ENCODE data around the gene RASSF8. TPM values are rescaled to one million over a fixed set of nuclear protein-coding genes. Genes with fewer than 3 reads are reported as not detected.
"Not testable (repeated sequence)": the region's sequence is repeated elsewhere in the genome, so short reads cannot be mapped to it uniquely, and the experiment has no call there.

The RASSF8 gene
- total and polyA plus RNA-seq, 2 experiments from 2014 or later: 11.5 to 30.6 TPM

DNA sequence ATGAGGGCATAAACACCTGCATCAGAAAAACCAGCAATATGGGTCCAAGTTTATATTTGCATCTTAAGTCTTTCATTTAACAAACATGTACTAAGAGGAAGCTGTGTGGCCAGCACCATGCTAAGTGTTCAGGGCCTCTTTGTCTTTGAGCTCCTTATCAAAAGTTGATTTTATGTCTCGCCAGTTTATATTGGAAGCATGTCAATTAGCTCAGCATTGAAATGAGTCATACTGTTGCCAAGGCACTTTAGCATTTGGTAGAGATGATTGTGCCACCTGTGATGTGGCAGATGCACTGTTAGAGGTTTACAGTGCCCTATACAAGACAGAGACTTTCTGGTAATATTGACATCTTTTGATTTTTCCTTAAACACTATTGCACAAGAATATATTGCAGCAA lies 97.9 kb downstream of the RASSF8 start:
- Histone ChIP-seq H3F3A (replicated peaks; ENCODE audit: low read depth) (no peaks in the 10 kb centered on the region), H3K36me3 (ENCODE audit: insufficient read depth) (no peaks in the 10 kb centered on the region), H4K20me1 (replicated peaks; ENCODE audit: insufficient read depth) (no peaks in the 10 kb centered on the region), H2AFZ (no peak overlapping the region), H3K9me2 (ENCODE audit: insufficient read depth) (no peaks in the 10 kb centered on the region), H3K4me1 (ENCODE audit: insufficient read depth) (peaks cover 4% of the 10 kb centered on the region), H3K79me2 (replicated peaks; ENCODE audit: insufficient read depth) (peaks cover 17% of the 10 kb centered on the region; the same call in 1 of the 2 replicates), H3K27me3 (ENCODE audit: insufficient read depth) (no peaks in the 10 kb centered on the region), H3K4me2 (no peak overlapping the region), H3K4me3 (no peak overlapping the region), H3K27ac (ENCODE audit: low read depth) (no peak overlapping the region)
- Mint-ChIP-seq H3K4me3 (no peak overlapping the region), H3K27ac (no peak overlapping the region), H3K36me3 (ENCODE audit: low read depth) (peaks cover 12% of the 10 kb centered on the region), H3K9me3 (no peaks in the 10 kb centered on the region), H3K27me3 (ENCODE audit: insufficient read depth, low read depth, poor library complexity) (no peaks in the 10 kb centered on the region), H3K4me1 (peaks cover 7% of the 10 kb centered on the region; the same call in 2 of the 3 replicates)
- DNase-seq (ENCODE audit: low spot score) (no peak), ATAC-seq (no peak)
- TF ChIP-seq, protein P1, sequence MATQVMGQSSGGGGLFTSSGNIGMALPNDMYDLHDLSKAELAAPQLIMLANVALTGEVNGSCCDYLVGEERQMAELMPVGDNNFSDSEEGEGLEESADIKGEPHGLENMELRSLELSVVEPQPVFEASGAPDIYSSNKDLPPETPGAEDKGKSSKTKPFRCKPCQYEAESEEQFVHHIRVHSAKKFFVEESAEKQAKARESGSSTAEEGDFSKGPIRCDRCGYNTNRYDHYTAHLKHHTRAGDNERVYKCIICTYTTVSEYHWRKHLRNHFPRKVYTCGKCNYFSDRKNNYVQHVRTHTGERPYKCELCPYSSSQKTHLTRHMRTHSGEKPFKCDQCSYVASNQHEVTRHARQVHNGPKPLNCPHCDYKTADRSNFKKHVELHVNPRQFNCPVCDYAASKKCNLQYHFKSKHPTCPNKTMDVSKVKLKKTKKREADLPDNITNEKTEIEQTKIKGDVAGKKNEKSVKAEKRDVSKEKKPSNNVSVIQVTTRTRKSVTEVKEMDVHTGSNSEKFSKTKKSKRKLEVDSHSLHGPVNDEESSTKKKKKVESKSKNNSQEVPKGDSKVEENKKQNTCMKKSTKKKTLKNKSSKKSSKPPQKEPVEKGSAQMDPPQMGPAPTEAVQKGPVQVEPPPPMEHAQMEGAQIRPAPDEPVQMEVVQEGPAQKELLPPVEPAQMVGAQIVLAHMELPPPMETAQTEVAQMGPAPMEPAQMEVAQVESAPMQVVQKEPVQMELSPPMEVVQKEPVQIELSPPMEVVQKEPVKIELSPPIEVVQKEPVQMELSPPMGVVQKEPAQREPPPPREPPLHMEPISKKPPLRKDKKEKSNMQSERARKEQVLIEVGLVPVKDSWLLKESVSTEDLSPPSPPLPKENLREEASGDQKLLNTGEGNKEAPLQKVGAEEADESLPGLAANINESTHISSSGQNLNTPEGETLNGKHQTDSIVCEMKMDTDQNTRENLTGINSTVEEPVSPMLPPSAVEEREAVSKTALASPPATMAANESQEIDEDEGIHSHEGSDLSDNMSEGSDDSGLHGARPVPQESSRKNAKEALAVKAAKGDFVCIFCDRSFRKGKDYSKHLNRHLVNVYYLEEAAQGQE (IDR thresholded peaks at IDR 0.05; ENCODE audit: unreplicated experiment): no peak
- no peak for TF ChIP-seq EZH2phosphoT487 (IDR thresholded peaks at IDR 0.05; ENCODE audit: unreplicated experiment)

DNA sequence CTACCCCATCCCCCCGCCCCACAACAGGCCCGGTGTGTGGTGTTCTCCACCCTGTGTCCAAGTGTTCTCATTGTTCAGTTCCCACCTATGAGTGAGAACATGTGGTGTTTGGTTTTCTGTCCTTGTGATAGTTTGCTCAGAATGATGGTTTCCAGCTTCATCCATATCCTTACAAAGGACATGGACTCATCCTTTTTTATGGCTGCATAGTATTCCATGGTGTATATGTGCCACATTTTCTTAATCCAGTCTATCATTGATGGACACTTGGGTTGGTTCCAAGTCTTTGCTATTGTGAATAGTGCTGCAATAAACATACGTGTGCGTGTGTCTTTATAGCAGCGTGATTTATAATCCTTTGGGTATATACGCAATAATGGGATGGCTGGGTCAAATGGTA lies 98.8 kb downstream of the RASSF8 start:
- H4K20me1 ChIP-seq (replicated peaks; ENCODE audit: insufficient read depth); H3K4me1 ChIP-seq (ENCODE audit: insufficient read depth); H3K4me3 ChIP-seq; H3K36me3 ChIP-seq (ENCODE audit: insufficient read depth); H3K4me3 Mint-ChIP-seq; H3K27ac ChIP-seq (ENCODE audit: low read depth); H3K4me2 ChIP-seq; DNase-seq (ENCODE audit: low spot score); H3K9me2 ChIP-seq (ENCODE audit: insufficient read depth); H3F3A ChIP-seq (replicated peaks; ENCODE audit: low read depth); H3K27me3 ChIP-seq (ENCODE audit: insufficient read depth); H3K4me1 Mint-ChIP-seq; H3K9me3 Mint-ChIP-seq; H2AFZ ChIP-seq; ATAC-seq; H3K27ac Mint-ChIP-seq; H3K27me3 Mint-ChIP-seq (ENCODE audit: insufficient read depth, low read depth, poor library complexity): not testable (repeated sequence)
- H3K79me2 ChIP-seq (replicated peaks; ENCODE audit: insufficient read depth): peaks cover 14% of the 10 kb centered on the region; the same call in 1 of the 2 replicates
- peaks cover 12% of the 10 kb centered on the region for H3K36me3 Mint-ChIP-seq (ENCODE audit: low read depth)

DNA sequence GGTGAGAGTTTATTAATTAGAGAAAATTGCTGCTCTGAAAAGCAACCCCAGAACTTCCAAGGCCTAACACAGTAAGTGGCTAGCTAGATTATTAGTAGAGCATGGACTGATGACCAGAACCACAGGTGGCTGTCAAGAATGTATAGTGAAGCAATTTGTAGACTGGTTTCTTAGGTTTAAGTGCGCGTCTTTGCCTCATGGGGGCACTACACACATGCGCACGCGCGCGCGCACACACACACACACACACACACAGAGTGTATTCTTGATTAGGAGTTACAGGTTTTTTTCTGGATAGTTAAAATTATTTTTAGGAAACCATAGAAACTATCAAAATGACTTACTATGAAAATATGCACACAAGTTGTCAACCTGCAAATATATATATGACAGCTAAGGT lies 99.8 kb downstream of the RASSF8 start:
- H3K27me3 Mint-ChIP-seq (ENCODE audit: insufficient read depth, low read depth, poor library complexity): no peaks in the 10 kb centered on the region
- no peaks in the 10 kb centered on the region for H3F3A ChIP-seq (replicated peaks; ENCODE audit: low read depth)
- no peak overlapping the region for H3K4me2 ChIP-seq
- H2AFZ ChIP-seq: no peak overlapping the region
- H3K4me1 Mint-ChIP-seq: peaks cover 7% of the 10 kb centered on the region; the same call in 2 of the 3 replicates
- peaks cover 4% of the 10 kb centered on the region for H3K4me1 ChIP-seq (ENCODE audit: insufficient read depth)
- DNase-seq (ENCODE audit: low spot score): peak; percentile 22
- ATAC-seq: no peak
- no peak overlapping the region for H3K27ac ChIP-seq (ENCODE audit: low read depth)
- no peaks in the 10 kb centered on the region for H3K27me3 ChIP-seq (ENCODE audit: insufficient read depth)
- H3K36me3 Mint-ChIP-seq (ENCODE audit: low read depth): peaks cover 12% of the 10 kb centered on the region
- no peaks in the 10 kb centered on the region for H3K36me3 ChIP-seq (ENCODE audit: insufficient read depth)
- H3K4me3 ChIP-seq: no peak overlapping the region
- no peaks in the 10 kb centered on the region for H4K20me1 ChIP-seq (replicated peaks; ENCODE audit: insufficient read depth)
- TF ChIP-seq, protein P2, sequence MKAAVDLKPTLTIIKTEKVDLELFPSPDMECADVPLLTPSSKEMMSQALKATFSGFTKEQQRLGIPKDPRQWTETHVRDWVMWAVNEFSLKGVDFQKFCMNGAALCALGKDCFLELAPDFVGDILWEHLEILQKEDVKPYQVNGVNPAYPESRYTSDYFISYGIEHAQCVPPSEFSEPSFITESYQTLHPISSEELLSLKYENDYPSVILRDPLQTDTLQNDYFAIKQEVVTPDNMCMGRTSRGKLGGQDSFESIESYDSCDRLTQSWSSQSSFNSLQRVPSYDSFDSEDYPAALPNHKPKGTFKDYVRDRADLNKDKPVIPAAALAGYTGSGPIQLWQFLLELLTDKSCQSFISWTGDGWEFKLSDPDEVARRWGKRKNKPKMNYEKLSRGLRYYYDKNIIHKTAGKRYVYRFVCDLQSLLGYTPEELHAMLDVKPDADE (IDR thresholded peaks at IDR 0.05): no peak
- TF ChIP-seq, protein P3, sequence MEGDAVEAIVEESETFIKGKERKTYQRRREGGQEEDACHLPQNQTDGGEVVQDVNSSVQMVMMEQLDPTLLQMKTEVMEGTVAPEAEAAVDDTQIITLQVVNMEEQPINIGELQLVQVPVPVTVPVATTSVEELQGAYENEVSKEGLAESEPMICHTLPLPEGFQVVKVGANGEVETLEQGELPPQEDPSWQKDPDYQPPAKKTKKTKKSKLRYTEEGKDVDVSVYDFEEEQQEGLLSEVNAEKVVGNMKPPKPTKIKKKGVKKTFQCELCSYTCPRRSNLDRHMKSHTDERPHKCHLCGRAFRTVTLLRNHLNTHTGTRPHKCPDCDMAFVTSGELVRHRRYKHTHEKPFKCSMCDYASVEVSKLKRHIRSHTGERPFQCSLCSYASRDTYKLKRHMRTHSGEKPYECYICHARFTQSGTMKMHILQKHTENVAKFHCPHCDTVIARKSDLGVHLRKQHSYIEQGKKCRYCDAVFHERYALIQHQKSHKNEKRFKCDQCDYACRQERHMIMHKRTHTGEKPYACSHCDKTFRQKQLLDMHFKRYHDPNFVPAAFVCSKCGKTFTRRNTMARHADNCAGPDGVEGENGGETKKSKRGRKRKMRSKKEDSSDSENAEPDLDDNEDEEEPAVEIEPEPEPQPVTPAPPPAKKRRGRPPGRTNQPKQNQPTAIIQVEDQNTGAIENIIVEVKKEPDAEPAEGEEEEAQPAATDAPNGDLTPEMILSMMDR (conservative IDR thresholded peaks at IDR 0.05; ENCODE audit: low read depth in 2 of 2): peak; percentile 42 to 49
- peaks cover 5% of the 10 kb centered on the region; the same call in 1 of the 2 replicates for H3K79me2 ChIP-seq (replicated peaks; ENCODE audit: insufficient read depth)
- H3K9me2 ChIP-seq (ENCODE audit: insufficient read depth): no peaks in the 10 kb centered on the region
- no peaks in the 10 kb centered on the region for H3K9me3 Mint-ChIP-seq
- no peak overlapping the region for H3K4me3 Mint-ChIP-seq
- no peak overlapping the region for H3K27ac Mint-ChIP-seq
